Activated T-cell treated with anti-CD3 and anti-CD28 coated beads, Interleukin-2, amount 50 U/mL, for 48 hours (primary cell): Measurements from ENCODE around the gene LOXL4.

Source experiments
- DNase-seq, 2 experiments: peaks; one replicate each; pipeline ENCODE4 v3.0.0-alpha.2; 2020

Gene LOXL4

DNA sequence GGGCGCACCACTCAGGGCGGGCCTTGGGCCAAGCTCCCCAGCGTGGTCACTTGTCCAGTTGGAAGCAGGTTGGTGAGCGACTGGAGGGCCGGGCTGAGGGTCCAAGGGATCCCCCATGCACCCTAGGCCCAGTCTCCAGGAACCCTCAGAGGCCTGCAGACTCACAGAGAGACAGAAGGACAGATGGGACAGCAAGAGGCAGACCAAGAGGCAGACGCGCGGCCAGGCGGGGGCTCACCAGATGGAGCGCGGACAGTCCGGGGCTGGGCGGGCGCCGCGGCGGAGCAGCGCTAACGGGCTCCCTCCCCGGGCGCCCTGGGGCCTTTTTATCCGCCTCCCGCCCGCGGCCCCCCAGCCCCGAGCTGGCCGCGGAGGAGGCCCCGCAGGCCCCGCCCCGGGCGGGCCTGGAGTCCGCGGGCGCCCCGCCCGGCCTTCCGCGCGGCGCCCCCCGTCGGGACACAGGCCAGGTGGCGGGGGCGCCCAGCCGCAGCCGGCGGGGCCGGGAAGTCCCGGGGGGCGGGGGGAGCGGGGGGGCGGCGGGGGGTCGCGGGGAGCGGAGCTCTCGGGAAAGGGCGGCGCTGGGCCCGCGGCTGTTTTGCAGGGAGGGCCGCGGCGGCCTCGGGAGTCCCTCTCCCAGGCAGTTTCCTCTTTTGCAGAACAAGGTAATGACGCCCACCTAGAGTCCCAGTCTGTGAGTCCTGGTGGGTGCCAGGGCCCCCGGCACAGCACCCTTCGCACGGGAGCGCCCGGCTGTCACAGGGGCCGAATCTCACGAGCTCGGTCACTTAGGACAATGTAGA is at the start of gene LOXL4:
Gene LOXL4, minus strand, starts transcription at position 301 of the 800 bp plus-strand sequence. CDS start 5,175 bp downstream, outside the sequence.
- no peak for DNase-seq

DNA sequence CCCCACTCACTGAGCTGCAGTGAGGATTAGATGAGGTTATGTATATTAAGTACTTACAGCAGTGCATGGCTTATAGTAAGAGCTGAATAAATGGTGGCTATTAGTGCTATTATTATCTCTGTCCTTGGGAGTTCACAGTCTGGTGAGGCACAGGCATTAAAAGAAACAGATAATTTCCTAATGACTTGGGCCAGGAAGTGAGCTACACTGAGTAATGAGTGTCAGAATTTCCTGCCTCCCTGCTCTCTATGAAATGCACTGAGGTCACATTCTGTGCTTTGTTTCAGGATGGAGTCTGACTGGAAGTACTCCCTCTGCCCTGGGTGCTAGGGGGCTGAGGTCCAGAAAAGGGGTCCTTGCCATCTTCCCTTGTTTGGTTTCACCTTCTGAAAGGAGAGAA is 48.7 kb upstream of the LOXL4 start:
- no peak for DNase-seq

DNA sequence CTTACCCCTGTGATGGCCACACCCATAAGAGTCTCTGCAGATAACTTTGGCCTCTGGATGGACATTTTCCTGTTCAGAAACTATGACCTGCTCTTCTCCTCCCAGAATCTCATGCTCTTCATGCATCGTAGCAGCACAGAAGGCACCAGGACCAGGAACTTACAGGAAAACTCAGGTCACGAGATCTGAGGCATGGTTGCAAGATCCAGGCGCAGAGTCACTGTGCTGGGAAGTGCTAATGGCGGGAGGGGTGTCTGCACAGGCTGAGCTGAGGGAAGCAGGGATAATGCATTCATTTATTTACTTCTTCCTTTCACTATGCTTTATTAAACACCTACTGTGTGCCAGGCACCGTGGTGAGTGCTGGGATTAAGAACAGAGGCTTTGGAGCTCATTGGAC is 48.2 kb upstream of the LOXL4 start:
- DNase-seq, result no peak

- no peak for DNase-seq
Measured at GRCh38 chr10:98314532-98315284, 46.7 kb upstream of the LOXL4 start.

GRCh38 chr10:98313598-98313997 is 45.6 kb upstream of the LOXL4 start:
- no peak for DNase-seq

- no peak for DNase-seq
Measured at GRCh38 chr10:98312822-98313221, 44.8 kb upstream of the LOXL4 start.

- DNase-seq, result no peak
Measured at GRCh38 chr10:98312349-98312748, 44.4 kb upstream of the LOXL4 start.

DNA sequence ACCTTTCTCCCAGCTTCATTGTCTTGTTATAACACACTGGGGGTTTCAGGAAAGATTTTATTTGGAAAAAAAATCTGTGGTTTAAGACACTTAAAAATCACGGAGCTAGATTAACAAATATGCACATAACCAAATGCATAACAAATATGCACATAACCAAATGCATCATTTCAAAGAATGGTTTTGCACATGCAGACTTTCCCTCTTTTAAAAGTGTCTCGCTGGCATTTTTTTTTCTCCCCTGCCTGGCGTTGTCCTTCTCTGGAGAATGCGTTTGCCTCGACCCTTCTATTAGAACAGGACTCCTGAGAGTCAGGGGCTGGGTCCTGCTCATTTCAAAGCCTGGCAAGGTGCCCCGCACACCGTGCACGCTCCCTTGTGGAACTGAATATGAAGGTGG is 42.7 kb upstream of the LOXL4 start:
- DNase-seq, result no peak

- DNase-seq, result peak; percentile 32 to 35
Measured at GRCh38 chr10:98309366-98310355, 41.7 kb upstream of the LOXL4 start.

DNA sequence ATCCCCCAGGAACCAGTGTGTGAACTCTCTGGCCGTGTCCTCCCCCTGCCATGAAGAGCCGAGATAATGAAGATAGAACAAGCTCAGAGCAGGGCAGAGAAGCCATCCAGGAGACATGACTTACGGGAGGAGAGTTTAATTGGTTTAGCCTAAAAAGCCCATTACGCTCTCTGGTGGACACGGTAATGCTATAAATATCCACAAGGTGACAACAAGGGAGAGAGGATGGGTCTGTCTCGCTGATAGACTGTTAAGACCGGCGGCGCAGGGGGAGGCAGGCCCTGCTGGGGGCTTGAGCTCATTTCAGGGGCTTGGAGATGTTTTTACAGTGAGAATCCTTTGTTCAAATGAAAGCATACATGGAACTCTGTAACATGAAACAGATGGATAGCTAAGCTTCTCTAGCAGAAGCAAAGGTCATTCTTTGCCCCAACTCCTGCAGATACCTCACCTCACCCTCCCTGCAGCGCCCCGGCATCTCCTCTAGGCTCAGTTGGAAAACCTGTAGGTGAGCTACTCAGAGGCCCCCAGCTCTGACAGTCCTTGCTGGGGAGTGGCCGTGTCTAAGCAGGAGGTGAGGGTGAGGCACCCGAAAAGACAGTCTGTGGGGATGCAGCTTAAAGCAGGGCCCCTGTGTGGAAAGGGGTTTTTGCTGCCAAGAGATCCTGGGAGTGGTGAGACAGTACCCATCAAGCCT is 40.8 kb upstream of the LOXL4 start:
- DNase-seq, result no peak

DNA sequence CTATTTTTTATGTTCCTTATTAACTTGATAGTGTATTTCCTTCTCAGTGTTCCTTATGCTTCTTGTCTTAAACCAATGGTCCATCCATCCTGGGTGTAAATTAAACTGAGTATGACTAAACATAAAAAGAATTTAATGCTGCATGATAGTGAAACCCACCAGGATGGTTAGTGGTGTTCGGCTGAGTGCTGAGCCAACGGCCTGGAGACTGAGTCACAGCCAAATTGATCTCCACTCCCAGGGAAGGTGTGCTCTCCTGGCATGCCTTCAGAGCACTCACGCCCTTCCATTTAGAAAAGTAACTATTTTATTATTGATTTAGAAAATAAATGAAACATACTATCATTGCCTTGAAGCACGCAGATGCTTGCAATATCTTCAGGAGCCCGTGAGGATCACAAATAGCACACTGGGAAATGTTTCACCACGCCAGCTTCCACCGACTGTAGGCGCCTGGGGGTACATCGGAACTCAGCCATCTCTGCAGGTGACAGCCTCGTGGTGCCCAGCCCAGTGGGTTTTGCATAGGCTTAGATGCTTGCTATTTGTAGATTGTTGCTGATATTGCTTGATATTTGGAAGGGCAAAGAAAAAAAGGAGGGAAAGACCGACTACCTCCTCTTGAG is 40.0 kb upstream of the LOXL4 start:
- no peak for DNase-seq

GRCh38 chr10:98306501-98306900 is 38.5 kb upstream of the LOXL4 start:
- no peak for DNase-seq

- DNase-seq, result no peak
Measured at GRCh38 chr10:98303569-98303968, 35.6 kb upstream of the LOXL4 start.

GRCh38 chr10:98302741-98303365 is 34.9 kb upstream of the LOXL4 start:
- no peak for DNase-seq

GRCh38 chr10:98301664-98302319 is 33.8 kb upstream of the LOXL4 start:
- DNase-seq, result no peak

- no peak for DNase-seq
Measured at GRCh38 chr10:98300526-98301229, 32.7 kb upstream of the LOXL4 start.

GRCh38 chr10:98299341-98299740 is 31.3 kb upstream of the LOXL4 start:
- no peak for DNase-seq

DNA sequence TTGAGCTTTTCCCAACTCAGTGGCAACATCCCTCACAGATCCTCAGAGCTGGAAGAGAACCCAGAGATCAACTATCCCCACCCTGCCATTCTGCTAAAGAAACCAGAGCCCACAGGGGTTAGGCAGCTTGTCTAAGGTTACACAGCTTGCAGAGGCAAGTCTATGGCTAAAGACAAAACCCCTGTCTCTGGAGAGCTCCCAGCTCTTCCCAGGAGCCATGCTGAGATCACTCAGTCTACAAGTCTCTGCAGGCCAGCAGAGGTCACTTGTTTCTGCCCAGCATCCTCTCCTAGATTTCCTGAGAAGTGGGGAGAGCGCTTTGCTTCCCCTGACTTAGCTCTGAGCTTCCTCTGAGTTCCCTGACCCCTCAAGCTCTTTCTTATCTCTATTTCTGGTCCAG is 28.5 kb upstream of the LOXL4 start:
- no peak for DNase-seq

- no peak for DNase-seq
Measured at GRCh38 chr10:98295907-98296306, 27.9 kb upstream of the LOXL4 start.

DNA sequence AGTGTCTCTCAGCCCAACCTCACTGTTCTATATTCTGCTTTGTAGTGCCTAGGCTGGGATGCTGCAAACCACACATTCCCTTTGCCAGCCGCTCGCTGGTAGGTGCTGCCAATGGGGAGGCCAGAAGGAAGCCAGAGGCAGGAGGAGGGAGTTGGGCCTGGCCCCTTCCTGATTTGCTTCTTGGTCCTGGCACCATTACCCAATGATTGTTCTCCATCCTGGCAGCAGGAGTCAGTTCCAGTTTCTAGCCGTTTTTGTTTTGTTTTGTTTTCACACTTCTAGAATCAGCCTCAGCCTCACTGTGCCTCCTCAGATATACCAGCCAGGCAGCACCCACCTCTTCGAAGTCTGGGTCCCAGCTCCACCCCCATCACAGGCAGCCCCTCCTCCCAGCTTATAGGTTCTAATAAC is 27.4 kb upstream of the LOXL4 start:
- no peak for DNase-seq
